Measurements from ENCODE around the gene THADA.

THADA gene

GRCh38 chr2:43423941-43424261 is 171.9 kb downstream of the THADA start:
- H3K4me1 Mint-ChIP-seq (ENCODE audit: low read depth), result peaks cover 38% of the 10 kb centered on the region
- H3K4me3 Mint-ChIP-seq, result no peak overlapping the region

GRCh38 chr2:43421194-43421593 is 174.6 kb downstream of the THADA start:
- Mint-ChIP-seq H3K27ac (no peak overlapping the region), H3K9me3 (ENCODE audit: low read depth) (no peaks in the 10 kb centered on the region), H3K4me1 (ENCODE audit: low read depth) (peaks cover 22% of the 10 kb centered on the region), H3K36me3 (peaks cover 32% of the 10 kb centered on the region), H3K4me3 (no peak overlapping the region), H3K27me3 (no peaks in the 10 kb centered on the region)

More at GRCh38 chr2:43423941-43424261, 171.9 kb downstream of the THADA start:
- H3K27ac Mint-ChIP-seq, result no peak overlapping the region
- no peaks in the 10 kb centered on the region for H3K9me3 Mint-ChIP-seq (ENCODE audit: low read depth)
- no peaks in the 10 kb centered on the region for H3K27me3 Mint-ChIP-seq
- H3K36me3 Mint-ChIP-seq, result peaks cover 37% of the 10 kb centered on the region

- Mint-ChIP-seq H3K27ac (no peak overlapping the region), H3K9me3 (ENCODE audit: low read depth) (no peaks in the 10 kb centered on the region)
These were observed 175.4 kb downstream of the THADA start for GRCh38 chr2:43420389-43420801.

GRCh38 chr2:43419876-43420275 is 176.0 kb downstream of the THADA start:
- Mint-ChIP-seq H3K27me3 (no peaks in the 10 kb centered on the region), H3K4me3 (no peak overlapping the region), H3K9me3 (ENCODE audit: low read depth) (no peaks in the 10 kb centered on the region), H3K4me1 (ENCODE audit: low read depth) (peaks cover 10% of the 10 kb centered on the region), H3K27ac (no peak overlapping the region), H3K36me3 (peaks cover 34% of the 10 kb centered on the region)

More at GRCh38 chr2:43420389-43420801, 175.4 kb downstream of the THADA start:
- Mint-ChIP-seq H3K36me3 (peaks cover 32% of the 10 kb centered on the region), H3K4me3 (no peak overlapping the region), H3K27me3 (no peaks in the 10 kb centered on the region), H3K4me1 (ENCODE audit: low read depth) (peaks cover 14% of the 10 kb centered on the region)

- Mint-ChIP-seq H3K27ac (no peak overlapping the region), H3K4me1 (ENCODE audit: low read depth) (peaks cover 9% of the 10 kb centered on the region), H3K27me3 (no peaks in the 10 kb centered on the region), H3K4me3 (no peak overlapping the region), H3K9me3 (ENCODE audit: low read depth) (no peaks in the 10 kb centered on the region), H3K36me3 (peaks cover 35% of the 10 kb centered on the region)
These were observed 176.6 kb downstream of the THADA start for GRCh38 chr2:43419243-43419642.

- H3K36me3 Mint-ChIP-seq, result peaks cover 34% of the 10 kb centered on the region
These were observed 177.2 kb downstream of the THADA start for GRCh38 chr2:43418680-43419079.

GRCh38 chr2:43417300-43417699 is 178.5 kb downstream of the THADA start:
- no peaks in the 10 kb centered on the region for H3K27me3 Mint-ChIP-seq
- H3K27ac Mint-ChIP-seq, result no peak overlapping the region
- H3K36me3 Mint-ChIP-seq, result peaks cover 29% of the 10 kb centered on the region
- no peak overlapping the region for H3K4me3 Mint-ChIP-seq
- H3K4me1 Mint-ChIP-seq (ENCODE audit: low read depth), result peaks cover 5% of the 10 kb centered on the region
- H3K9me3 Mint-ChIP-seq (ENCODE audit: low read depth), result no peaks in the 10 kb centered on the region

More at GRCh38 chr2:43418680-43419079, 177.2 kb downstream of the THADA start:
- Mint-ChIP-seq H3K9me3 (ENCODE audit: low read depth) (no peaks in the 10 kb centered on the region), H3K27me3 (no peaks in the 10 kb centered on the region), H3K27ac (no peak overlapping the region), H3K4me1 (ENCODE audit: low read depth) (peaks cover 5% of the 10 kb centered on the region), H3K4me3 (no peak overlapping the region)

DNA sequence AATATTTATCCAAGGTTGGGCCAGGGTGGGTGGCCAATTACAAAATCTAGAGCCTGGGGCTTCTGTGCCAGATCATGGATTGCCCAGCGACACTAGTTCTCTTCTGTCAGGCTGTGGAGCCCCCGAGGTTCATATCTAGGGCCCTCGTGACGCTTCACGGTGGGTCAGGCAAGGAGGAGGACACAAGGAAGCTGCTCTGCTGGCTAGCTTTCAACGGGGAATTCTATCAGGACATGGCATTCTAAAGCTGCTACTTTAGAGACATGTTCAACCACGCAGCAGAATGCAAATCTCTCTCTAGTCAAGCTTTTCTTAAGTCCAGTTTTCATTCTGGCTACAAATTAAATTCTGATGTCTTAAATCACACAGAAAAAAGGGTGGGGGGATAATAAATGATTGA is 180.2 kb downstream of the THADA start:
- no peaks in the 10 kb centered on the region for H3K9me3 Mint-ChIP-seq (ENCODE audit: low read depth)
- H3K4me3 Mint-ChIP-seq, result no peak overlapping the region
- no peaks in the 10 kb centered on the region for H3K27me3 Mint-ChIP-seq
- H3K36me3 Mint-ChIP-seq, result peaks cover 23% of the 10 kb centered on the region
- no peak overlapping the region for H3K27ac Mint-ChIP-seq
- H3K4me1 Mint-ChIP-seq (ENCODE audit: low read depth), result peaks cover 5% of the 10 kb centered on the region

- peaks cover 5% of the 10 kb centered on the region for H3K4me1 Mint-ChIP-seq (ENCODE audit: low read depth)
- peaks cover 21% of the 10 kb centered on the region for H3K36me3 Mint-ChIP-seq
- H3K27ac Mint-ChIP-seq, result no peak overlapping the region
- no peaks in the 10 kb centered on the region for H3K9me3 Mint-ChIP-seq (ENCODE audit: low read depth)
- H3K27me3 Mint-ChIP-seq, result no peaks in the 10 kb centered on the region
- no peak overlapping the region for H3K4me3 Mint-ChIP-seq
These were observed 181.2 kb downstream of the THADA start for GRCh38 chr2:43414586-43415135.

GRCh38 chr2:43414033-43414432 is 181.8 kb downstream of the THADA start:
- Mint-ChIP-seq H3K4me3 (no peak overlapping the region), H3K36me3 (peaks cover 21% of the 10 kb centered on the region), H3K4me1 (ENCODE audit: low read depth) (peaks cover 5% of the 10 kb centered on the region)

GRCh38 chr2:43412114-43412753 is 183.6 kb downstream of the THADA start:
- Mint-ChIP-seq H3K27me3 (no peaks in the 10 kb centered on the region), H3K36me3 (peaks cover 15% of the 10 kb centered on the region), H3K9me3 (ENCODE audit: low read depth) (no peaks in the 10 kb centered on the region), H3K4me3 (no peak overlapping the region), H3K27ac (no peak overlapping the region), H3K4me1 (ENCODE audit: low read depth) (peaks cover 5% of the 10 kb centered on the region)

More at GRCh38 chr2:43414033-43414432, 181.8 kb downstream of the THADA start:
- no peaks in the 10 kb centered on the region for H3K9me3 Mint-ChIP-seq (ENCODE audit: low read depth)
- H3K27me3 Mint-ChIP-seq, result no peaks in the 10 kb centered on the region
- no peak overlapping the region for H3K27ac Mint-ChIP-seq

DNA sequence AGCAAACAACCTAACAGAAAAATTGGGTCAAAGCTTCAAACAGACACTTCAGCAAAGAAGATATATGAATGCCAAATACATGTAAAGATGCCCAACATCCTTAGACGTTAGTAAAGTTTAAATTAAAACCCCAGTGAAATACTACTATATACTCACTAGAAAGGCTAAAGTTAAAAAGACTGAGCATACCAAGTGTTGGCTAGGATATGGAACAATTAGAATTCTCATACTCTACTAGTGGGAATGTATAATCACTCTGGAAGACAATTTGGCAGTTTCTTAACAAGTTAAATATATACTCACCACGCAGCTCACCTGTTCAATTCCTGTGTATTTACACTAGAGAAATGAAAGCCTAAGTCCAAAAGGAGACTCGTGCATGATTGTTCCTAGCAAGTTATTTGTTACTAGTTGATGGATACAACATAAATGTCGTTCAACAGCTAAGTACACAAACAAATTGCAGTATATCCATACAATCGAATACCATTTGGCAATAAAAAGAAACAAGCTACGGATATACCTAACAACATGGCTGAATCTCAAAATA is 185.7 kb downstream of the THADA start:
- Mint-ChIP-seq H3K27me3 (no peaks in the 10 kb centered on the region), H3K27ac (no peak overlapping the region), H3K9me3 (ENCODE audit: low read depth) (no peaks in the 10 kb centered on the region), H3K4me1 (ENCODE audit: low read depth) (peaks cover 5% of the 10 kb centered on the region), H3K4me3 (no peak overlapping the region), H3K36me3 (peaks cover 16% of the 10 kb centered on the region)

- Mint-ChIP-seq H3K4me3 (no peak overlapping the region), H3K27me3 (no peaks in the 10 kb centered on the region), H3K36me3 (peaks cover 9% of the 10 kb centered on the region), H3K9me3 (ENCODE audit: low read depth) (no peaks in the 10 kb centered on the region), H3K4me1 (ENCODE audit: low read depth) (no peaks in the 10 kb centered on the region), H3K27ac (no peak overlapping the region)
These were observed 187.3 kb downstream of the THADA start for GRCh38 chr2:43408407-43409160.

GRCh38 chr2:43407935-43408334 is 187.9 kb downstream of the THADA start:
- no peak overlapping the region for H3K4me3 Mint-ChIP-seq
- no peaks in the 10 kb centered on the region for H3K27me3 Mint-ChIP-seq
- no peak overlapping the region for H3K27ac Mint-ChIP-seq
- H3K4me1 Mint-ChIP-seq (ENCODE audit: low read depth), result no peaks in the 10 kb centered on the region
- H3K9me3 Mint-ChIP-seq (ENCODE audit: low read depth), result no peaks in the 10 kb centered on the region
- H3K36me3 Mint-ChIP-seq, result peaks cover 6% of the 10 kb centered on the region

GRCh38 chr2:43406651-43407279 is 189.1 kb downstream of the THADA start:
- peaks cover 6% of the 10 kb centered on the region for H3K36me3 Mint-ChIP-seq
- peaks cover 6% of the 10 kb centered on the region for H3K4me1 Mint-ChIP-seq (ENCODE audit: low read depth)
- no peaks in the 10 kb centered on the region for H3K27me3 Mint-ChIP-seq
- H3K27ac Mint-ChIP-seq, result no peak overlapping the region
- H3K9me3 Mint-ChIP-seq (ENCODE audit: low read depth), result no peaks in the 10 kb centered on the region
- no peak overlapping the region for H3K4me3 Mint-ChIP-seq

Measured in activated naive CD8-positive, alpha-beta T cell (primary cell).